Activated CD4-positive, alpha-beta T cell treated with anti-CD3 and anti-CD28 coated beads for 1 hour (primary cell): ENCODE results near the gene RNASE7.

Source experiments
- DNase-seq: peaks from one replicate; pipeline ENCODE4 v3.0.0-alpha.2; 2020

The RNASE7 gene

GRCh38 chr14:21069388-21070082 is 27.4 kb downstream of the RNASE7 start:
- DNase-seq, result no peak

DNA sequence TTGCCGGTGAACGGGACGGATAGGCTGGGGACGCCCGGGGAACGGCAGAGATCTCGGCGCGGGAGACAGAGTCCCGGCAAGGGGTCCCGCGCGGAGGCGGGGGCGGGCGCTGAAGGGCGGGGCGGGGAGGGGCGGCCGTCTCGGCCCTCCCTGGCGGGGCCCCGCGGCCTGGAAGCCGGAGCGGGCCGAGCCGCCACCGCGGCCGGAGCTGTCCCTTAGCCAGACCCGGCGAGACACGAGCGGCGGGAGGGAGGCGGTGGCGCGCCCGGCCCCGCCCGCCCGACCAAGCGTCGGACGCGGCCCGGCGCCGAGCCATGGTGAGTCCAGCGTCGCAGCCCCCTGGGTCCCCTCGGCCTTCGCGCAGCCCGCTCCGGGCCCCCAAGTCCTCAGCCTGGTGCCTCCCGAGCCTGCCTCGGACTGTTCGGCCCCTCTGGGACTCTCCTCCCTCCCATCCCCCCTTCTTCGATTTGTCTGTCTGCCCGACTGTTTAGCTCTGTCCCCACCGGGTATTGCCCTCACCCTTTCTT is 28.0 kb downstream of the RNASE7 start, which contains the start of gene ARHGEF40:
Gene ARHGEF40, plus strand, starts transcription at position 222 of the 527 bp plus-strand sequence. Its CDS starts 93 bp downstream, at position 315.
- no peak for DNase-seq

DNA sequence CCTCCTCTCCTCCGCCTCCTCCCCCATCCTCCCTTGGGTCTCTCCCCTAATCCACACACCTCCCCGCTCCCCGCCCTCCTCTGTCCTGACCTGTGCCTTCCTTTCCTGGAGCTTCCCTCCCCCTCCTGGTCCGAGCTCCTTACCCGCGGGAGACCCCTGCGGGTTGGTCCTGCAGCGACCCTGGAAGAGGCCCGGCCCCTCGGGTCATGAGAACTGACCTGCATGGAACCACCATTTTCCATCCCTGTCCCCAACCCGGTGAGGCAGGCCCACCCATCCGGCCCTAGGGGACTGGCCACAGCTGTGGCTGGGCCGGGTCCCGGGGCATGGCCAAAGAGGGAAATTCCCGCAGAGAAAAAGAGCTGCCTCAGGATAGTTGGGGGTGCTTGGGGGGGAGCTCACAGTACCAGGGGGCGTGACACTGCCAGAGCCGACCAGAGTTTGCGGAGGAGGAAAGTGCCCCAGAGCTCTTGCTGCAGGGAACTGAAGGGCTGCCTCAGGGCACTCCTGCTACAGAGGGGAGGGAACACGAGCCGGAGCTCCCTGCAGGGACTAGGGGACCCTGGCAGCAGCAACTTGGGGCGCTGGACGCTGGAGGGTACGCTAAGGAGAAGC is 28.6 kb downstream of the RNASE7 start:
- no peak for DNase-seq

DNA sequence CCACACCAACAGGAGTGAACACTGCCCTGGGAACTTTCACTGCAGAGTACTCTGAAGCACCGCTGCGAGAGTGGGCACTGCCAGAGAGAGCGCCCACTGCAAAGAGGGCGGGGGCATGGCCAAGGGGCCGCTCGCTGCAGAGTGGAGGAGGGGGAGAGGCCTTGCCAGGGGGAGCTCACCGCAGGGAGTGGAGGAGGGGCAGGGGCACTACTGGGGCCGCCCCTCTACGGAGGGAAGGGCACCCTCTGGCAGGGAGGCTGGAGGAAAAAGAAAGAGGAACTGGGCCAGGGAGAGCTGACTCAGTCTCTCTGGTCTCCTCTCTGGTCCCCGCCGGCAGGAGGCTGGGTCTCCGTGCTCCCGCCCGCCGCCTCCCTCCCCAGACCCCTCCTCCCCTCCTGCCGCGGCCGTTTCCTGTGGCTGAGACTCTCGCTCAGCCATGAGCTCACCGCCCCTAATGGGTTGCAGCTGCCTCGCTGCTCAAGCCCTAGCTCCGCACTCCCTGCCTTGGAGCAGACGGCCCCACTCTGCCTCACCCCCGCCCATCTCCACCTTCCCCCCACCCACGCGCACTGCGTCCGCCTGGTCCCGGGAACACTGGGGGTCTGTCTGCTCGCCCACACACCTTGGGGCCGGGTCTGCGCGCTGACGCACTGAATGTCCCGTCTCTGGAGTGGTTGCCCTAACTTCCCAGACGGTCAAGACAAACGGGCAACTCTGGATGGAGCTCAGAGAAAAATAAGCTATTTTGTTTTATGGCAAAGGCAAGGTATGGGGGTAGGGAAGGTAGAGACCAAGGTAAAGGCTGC is 29.3 kb downstream of the RNASE7 start:
- no peak for DNase-seq

GRCh38 chr14:21072031-21072473 is 29.9 kb downstream of the RNASE7 start:
- DNase-seq, result no peak

DNA sequence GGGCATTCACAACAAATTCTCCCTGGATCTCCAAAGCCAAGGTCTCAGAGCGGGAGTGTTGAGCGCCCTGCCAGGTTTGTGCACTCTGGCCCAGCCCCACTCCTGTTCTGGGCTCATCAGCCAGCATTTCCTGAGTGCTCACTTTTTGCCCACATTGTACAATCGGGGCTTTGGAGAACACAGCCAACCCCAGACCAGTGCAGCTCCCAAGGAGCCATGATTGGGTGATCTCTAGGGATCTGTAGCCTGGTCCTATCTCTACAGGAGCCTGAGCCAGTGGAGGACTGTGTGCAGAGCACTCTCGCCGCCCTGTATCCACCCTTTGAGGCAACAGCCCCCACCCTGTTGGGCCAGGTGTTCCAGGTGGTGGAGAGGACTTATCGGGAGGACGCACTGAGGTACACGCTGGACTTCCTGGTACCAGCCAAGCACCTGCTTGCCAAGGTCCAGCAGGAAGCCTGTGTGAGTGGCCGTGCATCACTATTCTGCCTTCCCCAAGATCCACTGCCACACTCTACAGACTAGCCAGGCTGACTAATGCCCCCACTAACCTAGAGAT is 30.7 kb downstream of the RNASE7 start:
- DNase-seq, result no peak

DNA sequence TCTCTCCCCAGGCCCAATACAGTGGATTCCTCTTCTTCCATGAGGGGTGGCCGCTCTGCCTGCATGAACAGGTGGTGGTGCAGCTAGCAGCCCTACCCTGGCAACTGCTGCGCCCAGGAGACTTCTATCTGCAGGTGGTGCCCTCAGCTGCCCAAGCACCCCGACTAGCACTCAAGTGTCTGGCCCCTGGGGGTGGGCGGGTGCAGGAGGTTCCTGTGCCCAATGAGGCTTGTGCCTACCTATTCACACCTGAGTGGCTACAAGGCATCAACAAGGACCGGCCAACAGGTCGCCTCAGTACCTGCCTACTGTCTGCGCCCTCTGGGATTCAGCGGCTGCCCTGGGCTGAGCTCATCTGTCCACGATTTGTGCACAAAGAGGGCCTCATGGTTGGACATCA is 31.8 kb downstream of the RNASE7 start:
- DNase-seq, result no peak

DNA sequence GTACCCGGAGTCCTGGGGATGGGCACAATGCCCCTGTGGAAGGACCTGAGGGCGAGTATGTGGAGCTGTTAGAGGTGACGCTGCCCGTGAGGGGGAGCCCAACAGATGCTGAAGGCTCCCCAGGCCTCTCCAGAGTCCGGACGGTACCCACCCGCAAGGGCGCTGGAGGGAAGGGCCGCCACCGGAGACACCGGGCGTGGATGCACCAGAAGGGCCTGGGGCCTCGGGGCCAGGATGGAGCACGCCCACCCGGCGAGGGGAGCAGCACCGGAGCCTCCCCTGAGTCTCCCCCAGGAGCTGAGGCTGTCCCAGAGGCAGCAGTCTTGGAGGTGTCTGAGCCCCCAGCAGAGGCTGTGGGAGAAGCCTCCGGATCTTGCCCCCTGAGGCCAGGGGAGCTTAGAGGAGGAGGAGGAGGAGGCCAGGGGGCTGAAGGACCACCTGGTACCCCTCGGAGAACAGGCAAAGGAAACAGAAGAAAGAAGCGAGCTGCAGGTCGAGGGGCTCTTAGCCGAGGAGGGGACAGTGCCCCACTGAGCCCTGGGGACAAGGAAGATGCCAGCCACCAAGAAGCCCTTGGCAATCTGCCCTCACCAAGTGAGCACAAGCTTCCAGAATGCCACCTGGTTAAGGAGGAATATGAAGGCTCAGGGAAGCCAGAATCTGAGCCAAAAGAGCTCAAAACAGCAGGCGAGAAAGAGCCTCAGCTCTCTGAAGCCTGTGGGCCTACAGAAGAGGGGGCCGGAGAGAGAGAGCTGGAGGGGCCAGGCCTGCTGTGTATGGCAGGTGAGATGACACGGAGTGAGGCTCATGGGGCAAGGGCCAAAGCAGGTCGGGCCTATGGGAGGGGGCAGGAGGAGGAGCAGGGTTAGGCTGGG is 32.5 kb downstream of the RNASE7 start:
- DNase-seq, result no peak

DNA sequence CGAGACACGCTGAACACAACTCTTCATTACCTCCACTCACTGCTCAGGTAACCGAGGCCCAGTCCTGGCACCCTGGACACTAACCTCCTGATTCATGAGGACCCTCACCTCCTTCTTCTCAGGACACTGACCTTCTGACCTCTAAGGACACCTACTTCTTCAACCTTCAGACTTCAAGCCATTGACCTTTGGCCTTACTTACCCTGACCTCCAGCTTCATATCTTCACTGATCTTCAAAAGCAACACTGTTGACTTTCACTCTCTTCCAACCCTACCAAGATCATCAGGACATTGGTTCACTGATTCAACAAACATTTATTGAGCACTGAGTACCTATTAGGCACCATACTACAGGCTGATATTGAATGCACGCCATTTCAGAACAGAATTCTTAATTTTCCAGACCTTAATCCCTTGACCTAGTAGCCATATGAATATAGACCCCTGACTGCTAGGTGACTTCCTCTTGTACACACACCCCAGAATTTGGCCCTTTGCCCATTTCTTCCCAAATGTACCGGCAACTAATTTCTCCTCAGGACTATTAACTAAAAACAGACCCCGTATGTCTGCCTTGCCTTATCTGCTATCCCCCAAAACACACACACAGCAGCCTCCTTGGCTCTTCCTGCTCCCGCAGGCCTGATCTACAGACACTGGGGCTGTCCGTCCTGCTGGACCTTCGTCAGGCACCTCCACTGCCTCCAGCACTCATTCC is 33.7 kb downstream of the RNASE7 start:
- DNase-seq, result no peak

DNA sequence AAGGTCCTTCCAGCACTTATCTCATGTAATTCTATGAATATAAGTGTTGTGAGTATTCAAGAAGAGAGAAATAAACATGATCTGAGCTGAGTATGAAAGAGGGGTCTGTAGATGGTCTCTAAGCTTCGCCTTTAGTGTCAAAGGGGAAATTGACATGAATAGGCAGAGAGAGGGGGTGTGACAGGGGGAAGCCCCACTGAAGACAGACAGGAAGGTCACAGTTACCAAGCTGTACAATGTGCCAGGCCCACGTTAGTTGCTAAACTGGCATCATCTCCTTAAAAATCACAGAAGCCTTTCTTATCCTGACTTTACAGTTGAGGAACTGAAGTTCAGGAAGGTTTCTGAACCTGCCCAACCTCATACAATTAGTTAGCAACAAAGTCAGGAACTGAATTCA is 35.5 kb downstream of the RNASE7 start:
- DNase-seq, result no peak

DNA sequence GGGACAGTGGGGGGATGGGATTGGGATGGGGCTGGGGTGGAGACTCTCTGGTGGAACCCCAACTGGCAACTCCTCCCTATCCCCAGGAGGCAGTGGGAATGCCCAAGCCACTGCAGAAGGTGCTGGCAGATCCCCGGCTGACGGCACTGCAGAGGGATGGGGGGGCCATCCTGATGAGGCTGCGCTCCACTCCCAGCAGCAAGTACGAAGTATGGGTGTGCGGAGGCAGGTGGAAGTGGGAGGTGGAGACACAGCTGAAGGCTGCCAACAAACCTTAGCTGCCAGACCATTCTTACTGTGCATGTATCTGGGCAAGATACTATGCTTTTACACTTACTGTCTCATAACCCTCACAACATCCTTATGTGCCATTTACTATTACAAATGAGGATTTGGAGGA is 36.1 kb downstream of the RNASE7 start:
- DNase-seq, result no peak

GRCh38 chr14:21078726-21079125 is 36.6 kb downstream of the RNASE7 start:
- no peak for DNase-seq

GRCh38 chr14:21081521-21082142 is 39.5 kb downstream of the RNASE7 start:
- DNase-seq, result no peak

DNA sequence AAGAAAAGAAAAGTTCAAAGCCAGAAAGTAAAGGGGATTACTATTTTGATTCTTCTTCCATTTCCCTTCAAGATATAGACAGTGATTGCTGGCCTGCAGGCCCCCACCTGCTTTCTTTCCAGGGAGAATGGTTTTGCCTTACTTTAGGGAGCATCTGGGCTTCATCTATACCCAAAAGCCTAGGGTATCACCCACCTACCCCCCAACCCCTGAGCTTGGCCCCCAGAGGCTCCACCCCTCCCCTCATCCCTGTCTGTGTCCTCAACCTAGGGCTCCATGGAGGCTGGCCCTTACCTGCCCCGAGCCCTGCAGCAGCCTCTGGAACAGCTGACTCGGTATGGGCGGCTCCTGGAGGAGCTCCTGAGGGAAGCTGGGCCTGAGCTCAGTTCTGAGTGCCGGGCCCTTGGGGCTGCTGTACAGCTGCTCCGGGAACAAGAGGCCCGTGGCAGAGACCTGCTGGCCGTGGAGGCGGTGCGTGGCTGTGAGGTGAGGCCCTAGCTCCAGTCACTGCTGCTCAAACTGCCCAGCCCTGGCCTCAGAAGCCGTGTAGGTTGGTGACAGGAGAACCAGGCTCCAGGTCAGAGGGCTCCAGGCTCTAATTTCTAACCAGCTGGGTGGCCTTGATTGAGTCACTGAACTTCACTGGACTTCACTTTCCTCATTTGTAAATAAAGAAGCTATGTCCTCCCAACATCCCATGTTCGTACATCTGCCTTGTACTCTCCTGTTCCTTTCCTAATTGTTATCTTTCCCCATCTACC is 41.6 kb downstream of the RNASE7 start:
- no peak for DNase-seq

DNA sequence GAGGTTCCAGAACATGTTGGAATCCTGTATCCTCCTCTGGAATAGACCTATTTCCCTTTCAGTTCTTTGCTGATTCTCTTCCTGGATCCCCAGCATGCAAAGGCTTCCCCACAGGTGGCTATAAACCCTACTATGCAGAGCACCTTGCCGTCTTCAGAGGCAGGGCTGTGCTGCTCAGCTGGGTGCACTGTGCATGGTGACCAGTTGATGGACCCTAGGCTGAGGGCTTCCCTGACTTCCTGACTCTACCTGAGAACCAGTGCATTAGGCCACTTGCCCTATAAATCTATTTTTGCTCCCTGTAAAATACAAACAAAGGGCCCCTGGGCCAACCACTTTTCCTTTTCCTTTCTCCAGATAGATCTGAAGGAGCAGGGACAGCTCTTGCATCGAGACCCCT is 42.2 kb downstream of the RNASE7 start:
- no peak for DNase-seq

- no peak for DNase-seq
Observed at GRCh38 chr14:21084998-21085853, 43.1 kb downstream of the RNASE7 start.

- DNase-seq, result no peak
Observed at GRCh38 chr14:21086908-21087293, 44.7 kb downstream of the RNASE7 start.

DNA sequence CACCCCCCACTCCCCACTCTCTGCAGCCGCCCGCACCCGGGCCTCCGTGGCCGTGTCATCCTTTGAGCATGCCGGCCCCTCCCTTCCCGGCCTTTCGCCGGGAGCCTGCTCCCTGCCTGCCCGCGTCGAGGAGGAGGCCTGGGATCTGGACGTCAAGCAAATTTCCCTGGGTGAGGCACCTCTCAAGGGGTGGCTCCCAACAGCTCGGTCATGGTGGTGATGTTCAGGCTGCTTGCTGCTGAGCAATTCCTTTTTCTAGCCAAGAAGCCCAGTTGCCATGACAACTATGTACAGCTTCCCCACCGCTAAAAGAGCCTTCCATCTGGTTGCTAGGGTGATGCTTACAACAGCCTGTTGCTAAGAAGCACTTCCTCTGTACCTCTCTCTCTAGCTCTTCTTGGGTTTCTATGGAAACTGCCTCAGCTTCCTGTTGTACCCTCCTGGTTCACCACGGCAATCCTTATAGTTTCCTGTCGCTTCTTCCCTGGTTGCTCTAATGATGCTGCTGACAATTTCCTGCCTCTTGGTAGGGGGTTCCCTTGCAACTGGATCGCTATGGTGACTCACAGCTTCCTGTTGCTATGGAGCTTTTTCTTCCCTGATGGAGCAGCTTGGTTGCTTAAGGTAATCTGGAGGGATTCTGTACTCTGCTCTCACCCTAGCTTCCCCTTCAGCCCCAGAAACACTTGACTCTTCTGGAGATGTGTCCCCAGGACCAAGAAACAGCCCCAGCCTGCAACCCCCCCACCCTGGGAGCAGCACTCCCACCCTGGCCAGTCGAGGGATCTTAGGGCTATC is 45.3 kb downstream of the RNASE7 start:
- DNase-seq, result peak; percentile 44
